Glutamatergic neuron (in vitro differentiated cells): Measurements from ENCODE around the gene B3GALNT2. TPM values are rescaled to one million over a fixed set of nuclear protein-coding genes. Genes with fewer than 3 reads are reported as not detected.

Source experiments
- DNase-seq: peaks from one replicate; pipeline ENCODE4 v3.0.0; 2022
- H3K27ac Mint-ChIP-seq: one replicate; pipeline ENCODE4 v1.8.0; 2020; ENCODE audit warnings: mild to moderate bottlenecking, mixed read lengths, inconsistent platforms; ENCODE audit not compliant: unreplicated experiment
- H3K27me3 Mint-ChIP-seq: one replicate; pipeline ENCODE4 v1.8.0; 2020; ENCODE audit warnings: mild to moderate bottlenecking, moderate library complexity, mixed read lengths, inconsistent platforms; ENCODE audit not compliant: unreplicated experiment
- H3K36me3 Mint-ChIP-seq: one replicate; pipeline ENCODE4 v1.8.0; 2020; ENCODE audit warnings: mild to moderate bottlenecking, mixed read lengths, inconsistent platforms; ENCODE audit not compliant: unreplicated experiment
- H3K4me1 Mint-ChIP-seq: one replicate; pipeline ENCODE4 v1.8.0; 2020; ENCODE audit warnings: mild to moderate bottlenecking, low read depth, mixed read lengths, inconsistent platforms; ENCODE audit not compliant: unreplicated experiment
- H3K4me3 Mint-ChIP-seq: one replicate; pipeline ENCODE4 v1.8.0; 2020; ENCODE audit warnings: mild to moderate bottlenecking, mixed read lengths, inconsistent platforms; ENCODE audit not compliant: unreplicated experiment
- H3K9me3 Mint-ChIP-seq: one replicate; pipeline ENCODE4 v1.8.0; 2020; ENCODE audit warnings: mild to moderate bottlenecking, moderate library complexity, mixed read lengths, inconsistent platforms; ENCODE audit not compliant: unreplicated experiment
- CTCF ChIP-seq: fragments of 200-600 bp; sonication (generic); IDR thresholded peaks from one replicate; pipeline ENCODE4 v1.5.0; 2021; ENCODE audit not compliant: partially characterized antibody, unreplicated experiment
- total RNA-seq: library from RNA; stranded (reverse); fragmentation: NEBNext Ultra II Directional; extraction: Animal tissue kit (Norgen Biotek cat#: 25700); gene quantifications from one replicate; pipeline ENCODE4 v1.2.1, GENCODE V29; 2021; ENCODE audit not compliant: unreplicated experiment

B3GALNT2 gene
- total RNA-seq, 1 donor from 2014 or later, result 12.3 TPM

DNA sequence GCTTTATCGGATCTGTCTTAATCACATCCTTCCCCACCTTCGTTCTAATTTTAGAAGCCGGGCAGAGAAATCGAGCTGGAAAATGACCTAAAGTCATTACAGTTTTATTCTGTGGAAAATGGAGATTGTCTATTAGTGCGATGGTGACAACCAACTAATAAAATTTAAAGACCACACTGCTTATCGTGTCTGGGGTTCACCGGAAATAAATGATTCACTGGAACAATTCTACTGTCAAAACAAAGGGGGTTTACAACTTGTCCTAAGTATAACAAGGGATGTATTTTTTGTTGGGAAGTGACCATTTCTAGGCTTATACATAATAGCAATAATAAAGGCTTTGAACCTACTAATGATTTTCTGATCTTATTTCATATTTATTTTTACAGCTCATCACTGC lies 55.6 kb downstream of the B3GALNT2 start:
- no peak overlapping the region for H3K27ac Mint-ChIP-seq

GRCh38 chr1:235442788-235443429 lies 61.3 kb downstream of the B3GALNT2 start:
- Mint-ChIP-seq H3K9me3 (peaks cover 2% of the 10 kb centered on the region), H3K27ac (no peak overlapping the region), H3K4me3 (no peak overlapping the region), H3K27me3 (peaks cover 2% of the 10 kb centered on the region), H3K4me1 (no peaks in the 10 kb centered on the region), H3K36me3 (no peaks in the 10 kb centered on the region)
- no peak for TF ChIP-seq CTCF
- no peak for DNase-seq

More for the DNA sequence above, 55.6 kb downstream of the B3GALNT2 start:
- DNase-seq, result no peak
- Mint-ChIP-seq H3K4me1 (no peaks in the 10 kb centered on the region), H3K27me3 (no peaks in the 10 kb centered on the region), H3K36me3 (no peaks in the 10 kb centered on the region), H3K4me3 (no peak overlapping the region), H3K9me3 (peaks cover 3% of the 10 kb centered on the region)
- TF ChIP-seq CTCF, result no peak

DNA sequence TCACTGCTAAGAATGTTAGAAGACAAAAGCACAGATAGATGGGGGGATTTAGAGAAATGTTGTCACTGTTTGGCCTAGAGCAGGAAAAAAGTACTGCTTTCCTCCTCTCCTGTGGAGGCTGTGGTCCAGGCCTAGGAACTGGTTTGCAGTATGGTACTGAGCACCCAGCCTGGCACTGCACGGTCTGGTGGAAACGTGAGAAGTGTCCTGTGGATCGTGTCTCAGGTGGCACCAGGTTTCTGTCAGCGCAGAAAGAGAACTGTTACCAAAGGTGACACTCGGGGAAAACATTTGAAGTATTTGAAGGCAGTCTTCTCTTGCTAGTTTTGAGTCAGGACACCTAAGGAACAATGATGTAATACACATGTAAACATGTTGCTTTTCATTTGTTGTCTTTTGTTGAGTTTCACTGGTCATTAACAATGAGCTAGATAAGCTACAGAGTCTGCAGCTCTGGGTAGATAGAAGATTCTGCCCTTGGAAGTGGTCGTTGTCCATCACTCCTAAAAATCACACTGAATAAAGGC lies 63.0 kb downstream of the B3GALNT2 start:
- Mint-ChIP-seq H3K9me3 (peaks cover 2% of the 10 kb centered on the region), H3K27ac (peak overlapping the region; percentile 19), H3K36me3 (no peaks in the 10 kb centered on the region), H3K4me3 (no peak overlapping the region), H3K27me3 (peaks cover 2% of the 10 kb centered on the region), H3K4me1 (no peaks in the 10 kb centered on the region)
- no peak for DNase-seq
- TF ChIP-seq CTCF, result no peak

DNA sequence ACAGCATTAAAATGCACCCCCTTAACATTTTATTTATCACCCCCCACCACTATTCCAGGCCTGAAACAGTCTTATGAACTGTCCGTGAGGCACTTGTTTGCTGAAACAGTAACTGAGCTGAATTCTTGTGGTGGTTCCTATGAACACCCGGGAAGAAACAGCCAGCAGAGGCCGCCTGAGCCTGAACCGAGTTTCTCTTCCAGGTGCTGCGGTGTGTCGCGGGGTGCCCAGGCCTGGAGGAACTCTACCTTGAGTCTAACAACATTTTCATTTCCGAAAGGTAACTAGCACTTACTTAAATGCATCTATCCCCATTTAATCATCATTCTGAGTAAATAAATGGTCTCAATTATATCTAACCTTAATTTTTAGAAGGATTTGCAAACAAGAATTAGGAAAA lies 70.3 kb downstream of the B3GALNT2 start:
- TF ChIP-seq CTCF, result no peak
- no peak overlapping the region for H3K27ac Mint-ChIP-seq
- peaks cover 1% of the 10 kb centered on the region for H3K9me3 Mint-ChIP-seq
- H3K27me3 Mint-ChIP-seq, result peaks cover 2% of the 10 kb centered on the region
- H3K4me3 Mint-ChIP-seq, result no peak overlapping the region
- no peak for DNase-seq
- no peaks in the 10 kb centered on the region for H3K4me1 Mint-ChIP-seq
- no peaks in the 10 kb centered on the region for H3K36me3 Mint-ChIP-seq

GRCh38 chr1:235430991-235431390 lies 73.3 kb downstream of the B3GALNT2 start:
- no peak overlapping the region for H3K4me3 Mint-ChIP-seq
- no peaks in the 10 kb centered on the region for H3K27me3 Mint-ChIP-seq
- no peak for DNase-seq
- TF ChIP-seq CTCF, result no peak
- no peaks in the 10 kb centered on the region for H3K36me3 Mint-ChIP-seq
- no peaks in the 10 kb centered on the region for H3K9me3 Mint-ChIP-seq
- peaks cover 2% of the 10 kb centered on the region for H3K4me1 Mint-ChIP-seq
- no peak overlapping the region for H3K27ac Mint-ChIP-seq
